GM23338 (cell line): Measurements from ENCODE around the gene SPNS1. TPM values are rescaled to one million over a fixed set of nuclear protein-coding genes. Genes with fewer than 3 reads are reported as not detected.

Source experiments
- ATAC-seq: fragments of 200-7000 bp; cut with Tn5 transposase; 3 replicates; pipeline ENCODE4 v1.9.1; 2020
- DNase-seq: peaks from one replicate; pipeline ENCODE4 v3.0.0-alpha.2; 2015; ENCODE audit warnings: low spot score
- H2AFZ ChIP-seq: fragments of 200-600 bp; sonication (generic); 2 replicates; pipeline ENCODE4 v1.8.0; 2016; ENCODE audit warnings: antibody characterized with exemption, mild to moderate bottlenecking, moderate library complexity
- H3F3A ChIP-seq: fragments of 200-600 bp; sonication (generic); replicated peaks from 2 replicates; pipeline ENCODE4 v1.8.0; 2017; ENCODE audit warnings: antibody characterized with exemption, mixed run types, low read depth
- H3K27ac ChIP-seq: fragments of 200-600 bp; sonication (generic); 2 replicates; pipeline ENCODE4 v1.6.1; 2016; ENCODE audit warnings: low read depth
- H3K27me3 ChIP-seq: fragments of 200-600 bp; sonication (generic); 2 replicates; pipeline ENCODE4 v1.8.0; 2016; ENCODE audit warnings: mild to moderate bottlenecking, mixed run types, moderate library complexity; ENCODE audit not compliant: insufficient read depth
- H3K36me3 ChIP-seq: fragments of 200-600 bp; sonication (generic); 2 replicates; pipeline ENCODE4 v1.8.0; 2016; ENCODE audit warnings: mild to moderate bottlenecking; ENCODE audit not compliant: insufficient read depth
- H3K4me1 ChIP-seq: fragments of 200-600 bp; sonication (generic); 2 replicates; pipeline ENCODE4 v1.8.0; 2016; ENCODE audit warnings: mild to moderate bottlenecking, moderate library complexity; ENCODE audit not compliant: insufficient read depth
- H3K4me2 ChIP-seq: fragments of 200-600 bp; sonication (generic); 2 replicates; pipeline ENCODE4 v1.7.1; 2017; ENCODE audit warnings: mixed run types
- H3K4me3 ChIP-seq: fragments of 200-600 bp; sonication (generic); 2 replicates; pipeline ENCODE4 v1.6.1; 2016; ENCODE audit warnings: mixed run types
- H3K79me2 ChIP-seq: fragments of 200-600 bp; sonication (generic); replicated peaks from 2 replicates; pipeline ENCODE4 v1.8.0; 2017; ENCODE audit warnings: mild to moderate bottlenecking; ENCODE audit not compliant: insufficient read depth
- H3K9me2 ChIP-seq: fragments of 200-600 bp; sonication (generic); 2 replicates; pipeline ENCODE4 v1.8.0; 2017; ENCODE audit not compliant: insufficient read depth
- H4K20me1 ChIP-seq: fragments of 200-600 bp; sonication (generic); replicated peaks from 2 replicates; pipeline ENCODE4 v1.8.0; 2017; ENCODE audit warnings: mild to moderate bottlenecking; ENCODE audit not compliant: insufficient read depth
- H3K27ac Mint-ChIP-seq: 2 replicates; pipeline ENCODE4 v1.8.0; 2020; ENCODE audit warnings: inconsistent platforms, mild to moderate bottlenecking, moderate library complexity, mixed read lengths
- H3K27me3 Mint-ChIP-seq: 3 replicates; pipeline ENCODE4 v1.8.0; 2022; ENCODE audit warnings: low read depth, mild to moderate bottlenecking, moderate library complexity, mixed read lengths, inconsistent platforms; ENCODE audit not compliant: insufficient read depth, poor library complexity
- H3K36me3 Mint-ChIP-seq: 3 replicates; pipeline ENCODE4 v1.8.0; 2021; ENCODE audit warnings: low read depth, mild to moderate bottlenecking, inconsistent platforms, moderate library complexity, mixed read lengths
- H3K4me1 Mint-ChIP-seq: 3 replicates; pipeline ENCODE4 v1.8.0; 2020; ENCODE audit warnings: mild to moderate bottlenecking, inconsistent platforms, mixed read lengths
- H3K4me3 Mint-ChIP-seq: 3 replicates; pipeline ENCODE4 v1.8.0; 2021; ENCODE audit warnings: moderate library complexity, mild to moderate bottlenecking, inconsistent platforms, mixed read lengths
- H3K9me3 Mint-ChIP-seq: 3 replicates; pipeline ENCODE4 v1.8.0; 2020; ENCODE audit warnings: moderate library complexity, mild to moderate bottlenecking, inconsistent platforms, mixed read lengths
- CREB1 ChIP-seq: fragments of 250-450 bp; sonication (Bioruptor Pico); IDR thresholded peaks from 2 replicates; pipeline ENCODE4 v1.5.0; 2020; ENCODE audit warnings: low read depth, mild to moderate bottlenecking, moderate library complexity
- ETS1 ChIP-seq: IDR thresholded peaks from 2 replicates; pipeline ENCODE4 v1.6.1; 2016; ENCODE audit warnings: antibody characterized with exemption
- EZH2 ChIP-seq: fragments of 200-600 bp; sonication (generic); IDR thresholded peaks from one replicate; pipeline ENCODE4 v1.8.0; 2017; ENCODE audit warnings: antibody characterized with exemption, mild to moderate bottlenecking, low read depth; ENCODE audit not compliant: unreplicated experiment
- EZH2phosphoT487 ChIP-seq: fragments of 200-600 bp; sonication (generic); IDR thresholded peaks from one replicate; pipeline ENCODE4 v1.8.1; 2018; ENCODE audit warnings: antibody characterized with exemption; ENCODE audit not compliant: unreplicated experiment
- JUNB ChIP-seq: IDR thresholded peaks from one replicate; pipeline ENCODE4 v1.6.1; 2016; ENCODE audit warnings: antibody characterized with exemption; ENCODE audit not compliant: unreplicated experiment
- NANOG ChIP-seq: IDR thresholded peaks from 2 replicates; pipeline ENCODE4 v1.6.1; 2016; ENCODE audit warnings: antibody characterized with exemption, borderline replicate concordance
- POLR2AphosphoS5 ChIP-seq: IDR thresholded peaks from 2 replicates; pipeline ENCODE4 v1.6.1; 2016; ENCODE audit warnings: antibody characterized with exemption, low read depth
- REST ChIP-seq: IDR thresholded peaks from one replicate; pipeline ENCODE4 v1.6.1; 2018; ENCODE audit warnings: antibody characterized with exemption; ENCODE audit not compliant: unreplicated experiment
- STAT1 ChIP-seq: IDR thresholded peaks from one replicate; pipeline ENCODE4 v1.6.1; 2016; ENCODE audit warnings: antibody characterized with exemption; ENCODE audit not compliant: unreplicated experiment
- ZNF114 ChIP-seq: fragments of 250-450 bp; sonication (Bioruptor Pico); IDR thresholded peaks from 2 replicates; pipeline ENCODE4 v1.5.0; 2020; ENCODE audit warnings: mild to moderate bottlenecking, moderate library complexity
- ZNF331 ChIP-seq: fragments of 250-450 bp; sonication (Bioruptor Pico); IDR thresholded peaks from 2 replicates; pipeline ENCODE4 v1.5.0; 2020; ENCODE audit warnings: low read depth, mild to moderate bottlenecking, moderate library complexity
- polyA plus RNA-seq: library from polyadenylated mRNA; unstranded; fragments of >200 nt; fragmentation: Nextera tagmentation; extraction: Ambion mirVana; gene quantifications from 2 replicates; pipeline ENCODE4 v1.2.1, GENCODE V29; 2016
- total RNA-seq: library from RNA; depleted of rRNA; stranded (reverse); fragments of >200 nt; shearing (Covaris generic); gene quantifications from 2 replicates; pipeline ENCODE4 v1.2.3, GENCODE V29; 2014
- TF ChIP-seq, protein P1 (sequence below), 2 experiments: fragments of 200-600 bp in 1 of 2; sonication (generic) in 1 of 2; conservative IDR thresholded peaks; 2 replicates each; pipeline versions ENCODE4 v1.5.1 to v1.6.1; 2016 to 2017; ENCODE audit warnings: antibody characterized with exemption in 2 of 2, low read depth in 2 of 2, mild to moderate bottlenecking in 2 of 2, moderate library complexity in 1 of 2
- TF ChIP-seq, protein P2 (sequence below): fragments of 250-450 bp; sonication (Bioruptor Pico); IDR thresholded peaks from 2 replicates; pipeline ENCODE4 v1.5.0; 2020; ENCODE audit warnings: mild to moderate bottlenecking, moderate library complexity

Gene SPNS1
- total and polyA plus RNA-seq, 2 experiments from 2014 or later, result 37.2 to 48.5 TPM

- Mint-ChIP-seq H3K9me3 (no peaks in the 10 kb centered on the region), H3K36me3 (no peaks in the 10 kb centered on the region), H3K4me1 (peaks cover 5% of the 10 kb centered on the region), H3K27ac (0 out of 2 replicates have a peak overlapping the region, but pooled peaks have one; percentile 11), H3K27me3 (peaks cover 11% of the 10 kb centered on the region), H3K4me3 (no peak overlapping the region; the same call in 2 of the 3 replicates)
- no peaks in the 10 kb centered on the region for H3K36me3 ChIP-seq
- H3K9me2 ChIP-seq, result no peaks in the 10 kb centered on the region
- 0 out of 2 replicates have a peak, but pooled peaks cover 3% of the 10 kb centered on the region for H3K27me3 ChIP-seq
- ATAC-seq, result no peak
- H3K79me2 ChIP-seq, result no peaks in the 10 kb centered on the region
- H3K4me2 ChIP-seq, result no peak overlapping the region
- peaks cover 9% of the 10 kb centered on the region; the same call in 1 of the 2 replicates for H3F3A ChIP-seq
- no peaks in the 10 kb centered on the region for H4K20me1 ChIP-seq
- TF ChIP-seq REST (no peak), JUNB (no peak), EZH2 (no peak), EZH2phosphoT487 (no peak), ZNF331 (no peak), NANOG (no peak), STAT1 (no peak), POLR2AphosphoS5 (no peak), ETS1 (no peak), CREB1 (CRISPR knock-in tag) (no peak), ZNF114 (CRISPR knock-in tag) (no peak)
- TF ChIP-seq, protein P1, sequence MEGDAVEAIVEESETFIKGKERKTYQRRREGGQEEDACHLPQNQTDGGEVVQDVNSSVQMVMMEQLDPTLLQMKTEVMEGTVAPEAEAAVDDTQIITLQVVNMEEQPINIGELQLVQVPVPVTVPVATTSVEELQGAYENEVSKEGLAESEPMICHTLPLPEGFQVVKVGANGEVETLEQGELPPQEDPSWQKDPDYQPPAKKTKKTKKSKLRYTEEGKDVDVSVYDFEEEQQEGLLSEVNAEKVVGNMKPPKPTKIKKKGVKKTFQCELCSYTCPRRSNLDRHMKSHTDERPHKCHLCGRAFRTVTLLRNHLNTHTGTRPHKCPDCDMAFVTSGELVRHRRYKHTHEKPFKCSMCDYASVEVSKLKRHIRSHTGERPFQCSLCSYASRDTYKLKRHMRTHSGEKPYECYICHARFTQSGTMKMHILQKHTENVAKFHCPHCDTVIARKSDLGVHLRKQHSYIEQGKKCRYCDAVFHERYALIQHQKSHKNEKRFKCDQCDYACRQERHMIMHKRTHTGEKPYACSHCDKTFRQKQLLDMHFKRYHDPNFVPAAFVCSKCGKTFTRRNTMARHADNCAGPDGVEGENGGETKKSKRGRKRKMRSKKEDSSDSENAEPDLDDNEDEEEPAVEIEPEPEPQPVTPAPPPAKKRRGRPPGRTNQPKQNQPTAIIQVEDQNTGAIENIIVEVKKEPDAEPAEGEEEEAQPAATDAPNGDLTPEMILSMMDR (conservative IDR thresholded peaks at IDR 0.05; ENCODE audit: low read depth in 2 of 2), result no peak
- TF ChIP-seq, protein P2, sequence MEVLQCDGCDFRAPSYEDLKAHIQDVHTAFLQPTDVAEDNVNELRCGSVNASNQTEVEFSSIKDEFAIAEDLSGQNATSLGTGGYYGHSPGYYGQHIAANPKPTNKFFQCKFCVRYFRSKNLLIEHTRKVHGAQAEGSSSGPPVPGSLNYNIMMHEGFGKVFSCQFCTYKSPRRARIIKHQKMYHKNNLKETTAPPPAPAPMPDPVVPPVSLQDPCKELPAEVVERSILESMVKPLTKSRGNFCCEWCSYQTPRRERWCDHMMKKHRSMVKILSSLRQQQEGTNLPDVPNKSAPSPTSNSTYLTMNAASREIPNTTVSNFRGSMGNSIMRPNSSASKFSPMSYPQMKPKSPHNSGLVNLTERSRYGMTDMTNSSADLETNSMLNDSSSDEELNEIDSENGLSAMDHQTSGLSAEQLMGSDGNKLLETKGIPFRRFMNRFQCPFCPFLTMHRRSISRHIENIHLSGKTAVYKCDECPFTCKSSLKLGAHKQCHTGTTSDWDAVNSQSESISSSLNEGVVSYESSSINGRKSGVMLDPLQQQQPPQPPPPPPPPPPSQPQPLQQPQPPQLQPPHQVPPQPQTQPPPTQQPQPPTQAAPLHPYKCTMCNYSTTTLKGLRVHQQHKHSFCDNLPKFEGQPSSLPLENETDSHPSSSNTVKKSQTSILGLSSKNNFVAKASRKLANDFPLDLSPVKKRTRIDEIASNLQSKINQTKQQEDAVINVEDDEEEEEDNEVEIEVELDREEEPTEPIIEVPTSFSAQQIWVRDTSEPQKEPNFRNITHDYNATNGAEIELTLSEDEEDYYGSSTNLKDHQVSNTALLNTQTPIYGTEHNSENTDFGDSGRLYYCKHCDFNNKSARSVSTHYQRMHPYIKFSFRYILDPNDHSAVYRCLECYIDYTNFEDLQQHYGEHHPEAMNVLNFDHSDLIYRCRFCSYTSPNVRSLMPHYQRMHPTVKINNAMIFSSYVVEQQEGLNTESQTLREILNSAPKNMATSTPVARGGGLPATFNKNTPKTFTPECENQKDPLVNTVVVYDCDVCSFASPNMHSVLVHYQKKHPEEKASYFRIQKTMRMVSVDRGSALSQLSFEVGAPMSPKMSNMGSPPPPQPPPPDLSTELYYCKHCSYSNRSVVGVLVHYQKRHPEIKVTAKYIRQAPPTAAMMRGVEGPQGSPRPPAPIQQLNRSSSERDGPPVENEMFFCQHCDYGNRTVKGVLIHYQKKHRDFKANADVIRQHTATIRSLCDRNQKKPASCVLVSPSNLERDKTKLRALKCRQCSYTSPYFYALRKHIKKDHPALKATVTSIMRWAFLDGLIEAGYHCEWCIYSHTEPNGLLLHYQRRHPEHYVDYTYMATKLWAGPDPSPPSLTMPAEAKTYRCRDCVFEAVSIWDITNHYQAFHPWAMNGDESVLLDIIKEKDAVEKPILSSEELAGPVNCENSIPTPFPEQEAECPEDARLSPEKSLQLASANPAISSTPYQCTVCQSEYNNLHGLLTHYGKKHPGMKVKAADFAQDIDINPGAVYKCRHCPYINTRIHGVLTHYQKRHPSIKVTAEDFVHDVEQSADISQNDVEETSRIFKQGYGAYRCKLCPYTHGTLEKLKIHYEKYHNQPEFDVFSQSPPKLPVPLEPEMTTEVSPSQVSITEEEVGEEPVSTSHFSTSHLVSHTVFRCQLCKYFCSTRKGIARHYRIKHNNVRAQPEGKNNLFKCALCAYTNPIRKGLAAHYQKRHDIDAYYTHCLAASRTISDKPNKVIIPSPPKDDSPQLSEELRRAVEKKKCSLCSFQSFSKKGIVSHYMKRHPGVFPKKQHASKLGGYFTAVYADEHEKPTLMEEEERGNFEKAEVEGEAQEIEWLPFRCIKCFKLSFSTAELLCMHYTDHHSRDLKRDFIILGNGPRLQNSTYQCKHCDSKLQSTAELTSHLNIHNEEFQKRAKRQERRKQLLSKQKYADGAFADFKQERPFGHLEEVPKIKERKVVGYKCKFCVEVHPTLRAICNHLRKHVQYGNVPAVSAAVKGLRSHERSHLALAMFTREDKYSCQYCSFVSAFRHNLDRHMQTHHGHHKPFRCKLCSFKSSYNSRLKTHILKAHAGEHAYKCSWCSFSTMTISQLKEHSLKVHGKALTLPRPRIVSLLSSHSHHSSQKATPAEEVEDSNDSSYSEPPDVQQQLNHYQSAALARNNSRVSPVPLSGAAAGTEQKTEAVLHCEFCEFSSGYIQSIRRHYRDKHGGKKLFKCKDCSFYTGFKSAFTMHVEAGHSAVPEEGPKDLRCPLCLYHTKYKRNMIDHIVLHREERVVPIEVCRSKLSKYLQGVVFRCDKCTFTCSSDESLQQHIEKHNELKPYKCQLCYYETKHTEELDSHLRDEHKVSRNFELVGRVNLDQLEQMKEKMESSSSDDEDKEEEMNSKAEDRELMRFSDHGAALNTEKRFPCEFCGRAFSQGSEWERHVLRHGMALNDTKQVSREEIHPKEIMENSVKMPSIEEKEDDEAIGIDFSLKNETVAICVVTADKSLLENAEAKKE (CRISPR knock-in tag), result no peak
- no peak overlapping the region for H3K4me3 ChIP-seq
- no peak for DNase-seq
- H3K27ac ChIP-seq, result no peak overlapping the region
- no peak overlapping the region for H2AFZ ChIP-seq
- peaks cover 5% of the 10 kb centered on the region; the same call in 1 of the 2 replicates for H3K4me1 ChIP-seq
Observed at GRCh38 chr16:28930652-28931051, 43.9 kb upstream of the SPNS1 start.
